H9 (cell line): ENCODE results near the gene APBB2. TPM values are rescaled to one million over a fixed set of nuclear protein-coding genes. Genes with fewer than 3 reads are reported as not detected.

Source experiments
- DNase-seq: peaks from one replicate; pipeline ENCODE4 v3.0.0-alpha.2; 2017
- H2AFZ ChIP-seq: one replicate; pipeline ENCODE4 v1.6.1; 2013; ENCODE audit warnings: mild to moderate bottlenecking, low read length, control low read depth, moderate library complexity
- H2AK5ac ChIP-seq: 2 replicates; pipeline ENCODE4 v1.6.1; 2013; ENCODE audit warnings: low read length, control low read depth, mixed read lengths; ENCODE audit not compliant: insufficient read length
- H2BK120ac ChIP-seq: one replicate; pipeline ENCODE4 v1.6.1; 2013; ENCODE audit warnings: low read depth, mild to moderate bottlenecking, low read length, control low read depth, inconsistent platforms; ENCODE audit not compliant: poor library complexity, severe bottlenecking
- H2BK12ac ChIP-seq: 2 replicates; pipeline ENCODE4 v1.6.1; 2013; ENCODE audit warnings: low read length, control low read depth, mixed read lengths, low read depth; ENCODE audit not compliant: insufficient read length
- H2BK15ac ChIP-seq: 2 replicates; pipeline ENCODE4 v1.6.1; 2013; ENCODE audit warnings: low read depth, low read length, control low read depth
- H2BK20ac ChIP-seq: one replicate; pipeline ENCODE4 v1.6.1; 2013; ENCODE audit warnings: low read depth, mild to moderate bottlenecking, low read length, control low read depth, inconsistent platforms; ENCODE audit not compliant: poor library complexity, severe bottlenecking
- H2BK5ac ChIP-seq: 2 replicates; pipeline ENCODE4 v1.6.1; 2013; ENCODE audit warnings: low read length, control low read depth, mixed read lengths; ENCODE audit not compliant: insufficient read length
- H3K14ac ChIP-seq: 2 replicates; pipeline ENCODE4 v1.6.1; 2013; ENCODE audit warnings: low read length, control low read depth; ENCODE audit not compliant: insufficient read depth
- H3K18ac ChIP-seq: 2 replicates; pipeline ENCODE4 v1.6.1; 2013; ENCODE audit warnings: low read depth, mild to moderate bottlenecking, mixed read lengths, low read length, control low read depth; ENCODE audit not compliant: insufficient read length
- H3K23ac ChIP-seq: 2 replicates; pipeline ENCODE4 v1.6.1; 2013; ENCODE audit warnings: low read length, control low read depth, mixed read lengths, low read depth; ENCODE audit not compliant: insufficient read length
- H3K23me2 ChIP-seq: 2 replicates; pipeline ENCODE4 v1.6.1; 2013; ENCODE audit warnings: low read depth, mild to moderate bottlenecking, mixed read lengths, low read length, control low read depth; ENCODE audit not compliant: insufficient read length, poor library complexity, severe bottlenecking
- H3K27ac ChIP-seq: 2 replicates; pipeline ENCODE4 v1.5.1; 2013; ENCODE audit warnings: low read length, control low read depth, mixed read lengths, low read depth; ENCODE audit not compliant: insufficient read length
- H3K27me3 ChIP-seq: 2 replicates; pipeline ENCODE4 v1.6.1; 2013; ENCODE audit warnings: low read length, control low read depth, inconsistent platforms; ENCODE audit not compliant: insufficient read depth
- H3K4ac ChIP-seq: 2 replicates; pipeline ENCODE4 v1.6.1; 2013; ENCODE audit warnings: low read depth, mild to moderate bottlenecking, control low read depth, inconsistent platforms, low read length, moderate library complexity
- H3K4me1 ChIP-seq: 2 replicates; pipeline ENCODE4 v1.6.1; 2013; ENCODE audit warnings: low read length, control low read depth, inconsistent platforms; ENCODE audit not compliant: insufficient read depth
- H3K4me2 ChIP-seq: 2 replicates; pipeline ENCODE4 v1.6.1; 2013; ENCODE audit warnings: low read length, control low read depth, mixed read lengths; ENCODE audit not compliant: insufficient read length, insufficient read depth
- H3K56ac ChIP-seq: 2 replicates; pipeline ENCODE4 v1.6.1; 2013; ENCODE audit warnings: low read depth, mild to moderate bottlenecking, mixed read lengths, low read length, control low read depth; ENCODE audit not compliant: insufficient read length
- H3K79me1 ChIP-seq: 2 replicates; pipeline ENCODE4 v1.6.1; 2013; ENCODE audit warnings: low read depth, mild to moderate bottlenecking, moderate library complexity, low read length, control low read depth, inconsistent platforms; ENCODE audit not compliant: insufficient read depth, poor library complexity, severe bottlenecking
- H3K79me2 ChIP-seq: 2 replicates; pipeline ENCODE4 v1.6.1; 2013; ENCODE audit warnings: low read length, control low read depth, inconsistent platforms; ENCODE audit not compliant: insufficient read depth
- H3K9ac ChIP-seq: 2 replicates; pipeline ENCODE4 v1.6.1; 2013; ENCODE audit warnings: low read length, control low read depth, mixed read lengths; ENCODE audit not compliant: insufficient read length; ENCODE audit errors: extremely low read depth
- H3K9me3 ChIP-seq: one replicate; pipeline ENCODE4 v1.6.1; 2013; ENCODE audit warnings: low read depth, low read length, inconsistent platforms; ENCODE audit not compliant: control insufficient read depth
- H3T11ph ChIP-seq: one replicate; pipeline ENCODE4 v1.6.1; 2013; ENCODE audit warnings: mild to moderate bottlenecking, low read length, control low read depth, inconsistent platforms
- H4K20me1 ChIP-seq: one replicate; pipeline ENCODE4 v1.6.1; 2013; ENCODE audit not compliant: control insufficient read depth, insufficient read length, insufficient read depth
- H4K5ac ChIP-seq: 2 replicates; pipeline ENCODE4 v1.6.1; 2013; ENCODE audit warnings: low read depth, mild to moderate bottlenecking, mixed read lengths, low read length, control low read depth; ENCODE audit not compliant: insufficient read length
- H4K8ac ChIP-seq: replicated peaks from 2 replicates; pipeline ENCODE4 v1.6.1; 2013; ENCODE audit warnings: low read length, control low read depth, mixed read lengths, low read depth; ENCODE audit not compliant: insufficient read length
- H4K91ac ChIP-seq: 2 replicates; pipeline ENCODE4 v1.6.1; 2013; ENCODE audit warnings: low read depth, mild to moderate bottlenecking, moderate library complexity, mixed read lengths, low read length, control low read depth; ENCODE audit not compliant: insufficient read length
- H3K27ac Mint-ChIP-seq, 3 experiments: 2 replicates in 2 of 3; 3 replicates in 1 of 3; pipeline ENCODE4 v1.8.0; 2020 to 2021; ENCODE audit warnings: mixed read lengths in 3 of 3, mild to moderate bottlenecking in 1 of 3, moderate library complexity in 1 of 3
- H3K27me3 Mint-ChIP-seq: 2 replicates; pipeline ENCODE4 v1.8.0; 2021; ENCODE audit warnings: low read depth, mild to moderate bottlenecking, moderate library complexity, mixed read lengths
- H3K36me3 Mint-ChIP-seq, 3 experiments: 2 replicates in 2 of 3; 3 replicates in 1 of 3; pipeline ENCODE4 v1.8.0; 2020 to 2021; ENCODE audit warnings: low read depth in 3 of 3, mixed read lengths in 3 of 3; ENCODE audit not compliant: insufficient read depth in 1 of 3
- H3K4me1 Mint-ChIP-seq, 2 experiments: 2 replicates each; pipeline ENCODE4 v1.8.0; 2020; ENCODE audit warnings: mixed read lengths in 2 of 2
- H3K4me3 Mint-ChIP-seq, 2 experiments: 2 replicates in 1 of 2; 3 replicates in 1 of 2; pipeline ENCODE4 v1.8.0; 2020 to 2021; ENCODE audit warnings: mild to moderate bottlenecking in 2 of 2, mixed read lengths in 2 of 2, moderate library complexity in 1 of 2
- H3K9me3 Mint-ChIP-seq, 2 experiments: 2 replicates in 1 of 2; 3 replicates in 1 of 2; pipeline ENCODE4 v1.8.0; 2020; ENCODE audit warnings: mild to moderate bottlenecking in 2 of 2, mixed read lengths in 2 of 2, moderate library complexity in 1 of 2
- CTCF ChIP-seq: fragments of 200-600 bp; sonication (generic); conservative IDR thresholded peaks from 3 replicates; pipeline ENCODE4 v1.8.0; 2021; ENCODE audit warnings: antibody characterized with exemption, mild to moderate bottlenecking
- WGBS: extraction: QIAGEN DNeasy Blood & Tissue Kit; methylation state at CpG from one replicate; pipeline ENCODE4 v1.1.7; 2013; ENCODE audit warnings: missing lambda C conversion rate, low lambda C conversion rate, mixed read lengths; ENCODE audit not compliant: insufficient read length; ENCODE audit errors: extremely low coverage; 5-methylcytosine and 5-hydroxymethylcytosine counted together
- total RNA-seq: library from RNA; stranded (reverse); gene quantifications from 2 replicates; pipeline ENCODE4 v1.2.1, GENCODE V29; 2021

The APBB2 gene
- total RNA-seq, 1 experiment from 2014 or later: 39.6 TPM

GRCh38 chr4:40908702-40909362, 305.5 kb downstream of the APBB2 start:
- no peak overlapping the region for H3K23ac ChIP-seq
- H3K18ac ChIP-seq: no peak overlapping the region
- no peak overlapping the region for H4K5ac ChIP-seq
- no peaks in the 10 kb centered on the region for H3K79me2 ChIP-seq
- no peak overlapping the region for H3K27ac ChIP-seq
- no peak overlapping the region for H2BK12ac ChIP-seq
- H3K23me2 ChIP-seq: no peaks in the 10 kb centered on the region
- no peak overlapping the region for H2BK15ac ChIP-seq
- no peak overlapping the region for H3K14ac ChIP-seq
- H2BK120ac ChIP-seq: no peak overlapping the region
- Mint-ChIP-seq H3K9me3 (no peaks in the 10 kb centered on the region), H3K4me1 (peaks cover 5 to 11% of the 10 kb centered on the region in 2 experiments), H3K27ac (peak overlapping the region in 1 of 3 experiments; percentile 76; a peak in 2 of 7 replicates), H3K36me3 (peaks cover 0 to 1% (median 0%) of the 10 kb centered on the region in 3 experiments; a peak in 1 of 7 replicates), H3K4me3 (no peak overlapping the region), H3K27me3 (no peaks in the 10 kb centered on the region)
- H2AK5ac ChIP-seq: no peak overlapping the region
- no peak overlapping the region for H2BK20ac ChIP-seq
- TF ChIP-seq CTCF: peak; percentile 99
- no peak overlapping the region for H2AFZ ChIP-seq
- WGBS: no CpG with 5 or more reads among the region's 12 CpGs
- no peaks in the 10 kb centered on the region for H3K9me3 ChIP-seq
- DNase-seq: peak; percentile 94
- no peaks in the 10 kb centered on the region for H4K20me1 ChIP-seq
- H3K56ac ChIP-seq: no peak overlapping the region
- H4K91ac ChIP-seq: no peak overlapping the region
- no peak overlapping the region for H3K4me2 ChIP-seq
- H4K8ac ChIP-seq: no peak overlapping the region
- no peak overlapping the region for H3K9ac ChIP-seq
- no peak overlapping the region for H3T11ph ChIP-seq
- no peaks in the 10 kb centered on the region; the same call in 1 of the 2 replicates for H3K4me1 ChIP-seq
- H2BK5ac ChIP-seq: no peak overlapping the region
- H3K4ac ChIP-seq: no peak overlapping the region
- no peaks in the 10 kb centered on the region for H3K27me3 ChIP-seq
- H3K79me1 ChIP-seq: no peaks in the 10 kb centered on the region
